Erythroblast (primary cell): Measurements from ENCODE around the gene RP2.

Experiments used
- GATA1 ChIP-seq: IDR thresholded peaks from 2 replicates; pipeline ENCODE4 v1.6.1; 2011; ENCODE audit warnings: low read depth, mild to moderate bottlenecking, control low read depth, low read length, moderate library complexity
- POLR2A ChIP-seq: IDR thresholded peaks from 2 replicates; pipeline ENCODE4 v1.6.1; 2011; ENCODE audit warnings: mild to moderate bottlenecking, low read length

DNA sequence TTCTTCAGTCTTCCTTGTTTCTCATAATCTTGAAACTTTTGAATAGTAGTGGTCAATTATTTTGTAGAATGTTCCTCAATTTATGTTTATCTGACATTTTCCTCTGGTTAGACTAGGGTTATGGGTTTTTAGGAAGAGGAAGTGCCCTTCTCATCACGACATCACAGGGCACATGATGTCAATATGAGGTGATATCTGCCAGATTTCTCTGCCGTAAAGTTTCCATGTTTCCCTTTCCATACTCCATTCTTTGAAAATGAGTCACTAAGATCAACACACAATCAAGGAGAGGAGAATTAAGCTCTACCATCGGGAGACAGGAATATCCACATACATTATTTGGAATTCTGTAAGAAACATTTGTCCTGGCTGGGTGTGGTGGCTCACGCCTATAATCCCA lies 28.4 kb downstream of the RP2 start:
- no peak for TF ChIP-seq POLR2A
- no peak for TF ChIP-seq GATA1
